GM21528 (cell line): ENCODE measurements around the gene HUS1.
A peak's percentile ranks its signal among the peaks of the same experiment; 100 is the strongest.
"Not testable (repeated sequence)": the region's sequence is repeated elsewhere in the genome, so short reads cannot be mapped to it uniquely, and the experiment has no call there.

Experiments used
- ATAC-seq: cut with Tn5 transposase; IDR thresholded peaks from one replicate; pipeline ENCODE4 v1.9.1; 2021; ENCODE audit warnings: mild to moderate bottlenecking, moderate library complexity; ENCODE audit not compliant: unreplicated experiment, low FRiP score

The HUS1 gene

GRCh38 chr7:47945261-47946015, 34.0 kb downstream of the HUS1 start:
- ATAC-seq = no peak

DNA sequence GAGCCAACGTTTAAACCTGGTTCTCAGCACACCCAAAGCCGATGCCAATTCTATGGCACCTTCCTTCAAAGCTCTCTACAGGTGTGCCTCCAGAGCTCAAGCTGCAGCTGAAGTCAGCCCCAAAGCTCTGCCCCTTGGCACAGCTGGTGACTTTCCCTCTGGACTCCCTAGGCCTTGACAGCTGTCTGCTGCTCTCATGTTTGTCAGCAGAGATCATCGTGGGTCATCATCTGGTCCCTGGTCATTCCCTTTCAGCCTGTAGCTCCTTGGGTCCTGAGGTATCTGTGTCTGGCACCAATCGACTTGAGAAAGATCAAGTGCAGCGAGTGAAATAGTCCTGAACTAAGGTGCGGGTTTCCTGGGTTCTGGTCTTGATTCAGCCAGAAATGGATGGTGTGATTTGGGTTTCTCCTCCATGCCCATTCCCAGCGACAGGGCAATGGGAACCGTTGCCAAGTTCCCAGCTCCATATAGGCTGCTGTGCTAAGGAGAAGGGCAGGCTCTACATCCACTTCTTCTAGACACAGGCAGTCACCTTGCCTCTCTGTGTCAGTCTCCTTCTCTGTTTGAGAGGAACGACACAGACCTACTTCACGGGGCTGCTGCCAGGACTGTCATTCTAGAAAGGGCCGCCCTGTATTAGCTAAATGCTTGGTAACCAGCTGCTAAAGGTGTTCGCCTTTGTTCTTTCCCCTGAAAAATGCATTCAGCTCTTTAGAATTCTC, 34.7 kb downstream of the HUS1 start:
- no peak for ATAC-seq

- no peak for ATAC-seq
Measured at GRCh38 chr7:47943676-47944474, 35.5 kb downstream of the HUS1 start.

- ATAC-seq = not testable (repeated sequence)
Measured at GRCh38 chr7:47942651-47943050, 36.8 kb downstream of the HUS1 start.

DNA sequence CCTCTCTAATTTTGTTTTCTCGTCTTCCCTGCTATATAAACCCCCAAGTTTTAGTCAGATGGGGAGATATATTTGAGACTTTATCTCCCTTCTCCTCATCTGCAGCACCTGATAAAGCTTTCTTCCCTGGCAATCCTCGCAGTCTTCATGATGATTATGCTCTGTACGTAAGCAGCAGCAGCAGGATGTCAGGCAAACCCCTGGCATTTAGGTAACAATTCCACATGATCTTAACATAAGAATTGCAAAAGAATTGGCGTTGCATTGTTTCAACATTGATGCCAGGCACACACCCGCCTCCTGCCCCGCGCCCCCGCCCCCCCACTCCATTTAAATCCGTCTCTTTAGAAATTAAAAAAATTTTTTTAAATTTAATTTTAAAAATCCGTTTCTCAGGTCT, 37.3 kb downstream of the HUS1 start:
- ATAC-seq = no peak

GRCh38 chr7:47941136-47941844, 38.1 kb downstream of the HUS1 start:
- ATAC-seq = no peak

DNA sequence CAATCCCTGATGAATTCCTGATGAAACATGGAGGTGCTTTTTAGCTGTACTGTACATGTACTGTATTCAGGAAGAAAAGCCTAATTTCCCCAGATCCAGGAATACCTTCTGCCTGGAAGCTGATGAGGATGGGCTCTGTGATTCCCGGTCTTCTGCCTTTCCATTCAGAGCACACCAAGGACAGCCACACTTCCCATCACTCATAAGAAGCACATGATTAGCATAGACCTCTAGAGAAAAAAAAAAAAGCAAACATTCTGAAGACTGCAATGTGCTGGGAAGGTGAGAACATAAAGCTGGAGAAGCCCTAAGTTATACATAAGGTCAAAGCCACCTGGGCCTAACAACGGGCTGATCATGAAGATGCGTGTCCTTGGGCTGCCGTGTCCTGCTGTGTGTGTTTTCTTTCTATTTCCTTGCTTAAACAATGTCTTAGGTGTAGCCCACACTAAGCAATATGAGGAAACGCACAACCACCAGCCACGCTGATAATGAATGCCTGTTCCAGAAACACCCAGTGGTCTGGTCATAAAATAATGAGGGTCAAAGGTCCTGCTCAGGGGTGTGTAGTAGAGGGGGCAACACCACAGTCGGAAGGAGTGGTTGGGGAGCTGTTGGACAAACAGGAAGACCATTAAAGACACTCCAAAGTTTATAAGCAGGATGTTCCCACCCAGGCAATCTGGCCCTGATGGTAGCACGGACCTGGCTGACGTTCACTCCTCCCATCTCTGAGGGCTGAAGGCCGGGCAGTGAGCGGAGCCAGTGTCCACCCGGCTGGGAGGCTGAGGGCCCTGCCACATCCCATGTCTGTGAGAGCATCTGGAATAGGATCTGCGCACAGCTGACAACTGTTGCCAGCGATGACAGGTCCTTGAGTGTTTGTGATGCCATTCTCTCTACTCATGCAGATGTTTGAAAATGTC, 39.1 kb downstream of the HUS1 start:
- no peak for ATAC-seq

GRCh38 chr7:47939425-47940036, 39.9 kb downstream of the HUS1 start:
- ATAC-seq = no peak

GRCh38 chr7:47938574-47939165, 40.7 kb downstream of the HUS1 start:
- no peak for ATAC-seq

DNA sequence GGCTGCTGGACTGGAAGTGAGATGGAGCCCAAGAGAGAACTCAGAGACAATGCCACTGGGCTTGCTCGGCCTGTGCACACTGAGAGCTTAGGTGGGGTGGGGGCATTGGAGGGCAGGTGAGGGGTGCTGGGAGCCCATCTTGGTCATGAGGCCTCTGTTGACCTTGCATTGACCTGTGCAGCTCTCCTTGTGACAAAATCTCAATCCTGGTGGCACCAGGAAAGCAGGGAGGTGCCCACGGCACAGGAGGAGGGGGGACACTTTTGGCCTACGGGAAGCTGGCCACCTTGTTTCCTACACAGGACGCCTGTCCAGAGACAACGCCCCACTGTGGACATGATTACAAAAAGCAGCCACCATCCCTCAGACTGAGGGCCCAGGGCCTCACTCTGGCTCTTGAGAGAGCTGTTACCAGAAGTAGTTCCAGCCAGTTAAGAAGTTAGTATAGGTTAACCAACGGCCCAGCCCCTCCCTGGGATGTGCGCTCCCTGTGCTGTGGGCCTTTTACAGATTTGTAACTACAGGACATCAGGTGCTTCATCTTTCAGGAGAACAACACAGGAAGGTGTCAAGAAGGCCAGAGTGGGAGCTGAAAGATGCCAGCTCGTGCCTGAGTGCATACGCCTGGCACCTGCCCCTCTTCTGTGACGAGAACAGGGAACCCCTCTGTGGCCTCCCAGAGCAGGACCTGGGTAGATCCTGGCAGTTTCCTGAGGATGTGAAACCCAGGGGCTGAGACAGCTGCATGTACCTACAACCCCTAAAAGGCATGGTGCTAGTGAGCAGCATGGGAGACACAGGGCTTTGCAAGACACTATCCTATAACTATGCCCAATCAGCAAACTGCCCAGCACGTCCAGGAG, 41.5 kb downstream of the HUS1 start:
- peak; percentile 70 for ATAC-seq

- ATAC-seq = peak; percentile 95
Measured at GRCh38 chr7:47937065-47937687, 42.2 kb downstream of the HUS1 start.

- no peak for ATAC-seq
Measured at GRCh38 chr7:47936323-47936722, 43.1 kb downstream of the HUS1 start.

DNA sequence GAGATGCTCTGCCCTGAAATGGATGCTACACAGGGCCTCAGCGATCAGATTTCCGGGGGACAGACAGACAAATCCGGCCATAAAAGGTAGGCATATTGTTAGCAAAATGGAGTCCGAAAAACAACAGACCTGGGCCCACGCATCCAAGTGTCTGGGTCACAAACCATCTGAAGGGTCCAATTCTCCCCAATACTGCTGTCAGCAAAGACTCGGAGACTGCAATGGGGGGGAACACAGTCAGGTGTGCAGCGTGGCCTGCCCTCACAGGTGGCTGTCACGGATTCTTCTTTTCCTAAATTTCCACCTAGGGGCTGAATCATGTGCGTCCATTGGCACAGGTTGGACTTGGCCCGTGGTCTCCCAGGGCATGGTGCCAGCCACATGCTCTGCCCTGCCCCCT, 44.1 kb downstream of the HUS1 start:
- ATAC-seq = no peak

DNA sequence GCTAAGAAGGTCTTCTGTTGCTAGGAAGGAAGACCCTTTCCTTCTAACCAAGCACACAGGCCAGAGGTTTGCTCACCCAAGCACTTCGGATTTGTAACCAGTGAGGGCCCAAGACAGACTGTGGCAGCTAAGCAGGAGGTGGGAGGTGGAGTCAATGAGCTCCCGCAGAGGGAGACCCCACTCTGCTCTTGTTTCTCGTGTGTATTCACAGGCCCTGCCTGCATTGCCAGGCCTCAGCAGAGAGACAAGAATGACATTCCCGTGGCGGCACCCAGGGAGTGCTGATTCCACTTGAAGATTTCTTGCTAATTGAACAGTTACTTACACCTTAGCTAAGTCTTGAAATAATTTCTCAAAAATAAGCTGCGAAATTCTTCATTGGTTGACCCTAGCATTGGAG, 44.6 kb downstream of the HUS1 start:
- ATAC-seq = no peak

DNA sequence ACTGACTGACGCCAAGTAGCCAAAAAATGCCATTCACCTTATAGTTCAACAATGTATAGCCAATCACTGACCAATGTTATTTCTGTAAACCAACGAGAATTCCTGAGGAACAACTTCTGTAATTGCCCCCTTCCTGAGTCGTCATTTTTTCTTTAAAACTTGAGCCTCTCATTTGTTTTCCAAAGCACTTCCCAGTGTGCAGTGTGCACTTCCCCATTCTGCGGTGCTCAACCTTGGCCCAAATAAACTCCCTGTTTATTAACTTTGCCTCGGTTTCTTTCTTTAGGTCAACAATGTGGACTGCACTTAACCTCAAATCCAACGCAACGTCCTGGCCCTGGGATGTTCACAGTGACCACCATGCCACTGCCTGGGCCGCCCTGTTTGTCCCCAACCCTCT, 46.2 kb downstream of the HUS1 start:
- ATAC-seq = no peak

DNA sequence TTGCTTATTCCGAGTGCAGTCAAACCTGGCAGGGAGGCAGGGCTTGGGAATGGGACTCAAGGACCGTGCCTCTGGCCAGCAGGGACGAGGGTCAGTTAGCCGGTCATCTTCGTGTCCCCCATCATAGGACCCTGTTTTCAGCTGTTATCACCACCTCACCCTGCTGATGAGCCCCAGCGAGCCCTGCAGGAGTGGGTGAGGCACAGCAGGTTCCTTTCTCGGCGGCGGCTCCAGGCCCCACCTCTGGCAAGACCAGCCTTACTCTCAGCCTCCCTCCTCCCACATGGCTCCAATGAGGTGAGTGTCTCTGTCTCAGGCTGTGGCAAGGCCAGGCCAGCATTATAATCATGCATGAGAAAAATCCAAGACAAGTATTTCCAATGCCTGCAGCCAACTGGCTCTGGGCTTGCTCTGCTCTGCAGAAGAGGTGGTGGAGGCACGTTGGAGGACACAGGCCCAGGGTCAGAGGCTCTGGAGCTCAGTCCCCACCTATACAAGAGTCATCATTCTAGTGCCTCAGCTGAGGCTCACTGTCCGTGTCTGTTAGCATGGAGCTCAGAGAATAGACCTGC, 46.9 kb downstream of the HUS1 start:
- ATAC-seq = no peak

DNA sequence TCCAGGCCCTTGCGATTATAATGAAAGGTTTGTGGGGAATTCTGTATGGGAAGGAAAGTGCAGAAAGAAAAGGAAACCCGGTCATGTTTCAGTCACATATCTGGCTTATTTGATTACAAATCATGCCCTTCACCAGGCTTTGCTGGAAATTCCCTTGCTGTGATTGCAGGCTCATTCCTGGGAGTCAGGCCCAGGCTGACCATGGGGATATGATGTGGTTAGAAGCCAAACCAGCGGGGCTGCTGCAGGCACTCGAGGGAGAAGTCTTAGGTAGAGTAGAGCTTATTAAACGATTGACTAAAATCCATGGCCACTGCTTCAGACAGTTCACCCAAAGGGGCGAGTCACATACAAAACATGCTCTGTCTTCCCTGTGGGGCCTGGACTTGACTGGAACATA, 47.4 kb downstream of the HUS1 start:
- ATAC-seq = no peak
